GM04504 (cell line): ENCODE results near the gene HACD1.
A peak's percentile ranks its signal among the peaks of the same experiment; 100 is the strongest.

Experiments used
- DNase-seq: peaks from one replicate; pipeline ENCODE4 v3.0.0-alpha.2; 2012; ENCODE audit warnings: low read depth

HACD1 gene

GRCh38 chr10:17617031-17617911, at the start of gene HACD1:
Gene HACD1 (minus strand): TSS chr10:17617374. CDS start chr10:17617339, 35 bp downstream.
- DNase-seq: peak; percentile 35

- peak; percentile 84 for DNase-seq
Measured at GRCh38 chr10:17665747-17666146, 48.6 kb upstream of the HACD1 start.

GRCh38 chr10:17663450-17663849, 46.3 kb upstream of the HACD1 start:
- no peak for DNase-seq

- DNase-seq: no peak
Measured at GRCh38 chr10:17662193-17663138, 45.3 kb upstream of the HACD1 start.

- DNase-seq: no peak
Measured at GRCh38 chr10:17661510-17661909, 44.3 kb upstream of the HACD1 start.

GRCh38 chr10:17660921-17661320, 43.7 kb upstream of the HACD1 start:
- no peak for DNase-seq

GRCh38 chr10:17659365-17659764, 42.2 kb upstream of the HACD1 start:
- DNase-seq: no peak

GRCh38 chr10:17657103-17657500, 39.9 kb upstream of the HACD1 start:
- no peak for DNase-seq

- no peak for DNase-seq
Measured at GRCh38 chr10:17655567-17656146, 38.5 kb upstream of the HACD1 start.

- no peak for DNase-seq
Measured at GRCh38 chr10:17655009-17655408, 37.8 kb upstream of the HACD1 start.

- no peak for DNase-seq
Measured at GRCh38 chr10:17652585-17652984, 35.4 kb upstream of the HACD1 start.

GRCh38 chr10:17651896-17652295, 34.7 kb upstream of the HACD1 start:
- DNase-seq: no peak

- DNase-seq: no peak
Measured at GRCh38 chr10:17650416-17650815, 33.2 kb upstream of the HACD1 start.

GRCh38 chr10:17649836-17650235, 32.7 kb upstream of the HACD1 start:
- no peak for DNase-seq

- no peak for DNase-seq
Measured at GRCh38 chr10:17649052-17649451, 31.9 kb upstream of the HACD1 start.

GRCh38 chr10:17648243-17649035, 31.3 kb upstream of the HACD1 start:
- DNase-seq: no peak

GRCh38 chr10:17647326-17647725, 30.2 kb upstream of the HACD1 start:
- no peak for DNase-seq

- DNase-seq: no peak
Measured at GRCh38 chr10:17645621-17646345, 28.6 kb upstream of the HACD1 start.

GRCh38 chr10:17644485-17644943, 27.3 kb upstream of the HACD1 start:
- DNase-seq: no peak

- peak; percentile 82 for DNase-seq
Measured at GRCh38 chr10:17643755-17644484, 26.7 kb upstream of the HACD1 start, which contains the start of gene STAM. Gene STAM (plus strand): TSS chr10:17644151. CDS start chr10:17644340, 189 bp downstream.
